Loucy (cell line): ENCODE results near the gene CORO7.

Experiments used
- H2AFZ ChIP-seq: fragments of 200-600 bp; sonication (generic); 2 replicates; pipeline ENCODE4 v1.6.0; 2016; ENCODE audit warnings: antibody characterized with exemption, mild to moderate bottlenecking, low read length, moderate library complexity
- H3F3A ChIP-seq: fragments of 200-600 bp; 2 replicates; pipeline ENCODE4 v1.6.0; 2016; ENCODE audit warnings: antibody characterized with exemption, low read depth, mild to moderate bottlenecking
- H3K27me3 ChIP-seq: fragments of 200-600 bp; sonication (generic); 2 replicates; pipeline ENCODE4 v1.6.1; 2014; ENCODE audit warnings: low read length, mild to moderate bottlenecking; ENCODE audit not compliant: insufficient read depth, poor library complexity, severe bottlenecking
- H3K36me3 ChIP-seq: fragments of 200-600 bp; sonication (generic); 2 replicates; pipeline ENCODE4 v1.6.1; 2016; ENCODE audit warnings: low read length; ENCODE audit not compliant: insufficient read depth
- H3K4me1 ChIP-seq: fragments of 200-600 bp; sonication (generic); 2 replicates; pipeline ENCODE4 v1.5.1; 2014; ENCODE audit warnings: low read length, mild to moderate bottlenecking; ENCODE audit not compliant: insufficient read depth, poor library complexity, severe bottlenecking
- H3K4me2 ChIP-seq: fragments of 200-600 bp; sonication (generic); 2 replicates; pipeline ENCODE4 v1.6.0; 2014; ENCODE audit warnings: antibody characterized with exemption, low read length, low read depth, mild to moderate bottlenecking; ENCODE audit not compliant: poor library complexity, severe bottlenecking
- H3K4me3 ChIP-seq: fragments of 200-600 bp; sonication (generic); 2 replicates; pipeline ENCODE4 v1.5.1; 2014; ENCODE audit warnings: low read length, mild to moderate bottlenecking, mixed read lengths; ENCODE audit not compliant: poor library complexity, severe bottlenecking
- H3K79me2 ChIP-seq: fragments of 200-600 bp; sonication (generic); 2 replicates; pipeline ENCODE4 v1.6.1; 2014; ENCODE audit warnings: low read length; ENCODE audit not compliant: insufficient read depth
- H3K9ac ChIP-seq: fragments of 200-600 bp; sonication (generic); 2 replicates; pipeline ENCODE4 v1.6.0; 2014; ENCODE audit warnings: mild to moderate bottlenecking, low read depth, low read length, moderate library complexity; ENCODE audit not compliant: poor library complexity, severe bottlenecking
- H3K9me2 ChIP-seq: fragments of 200-600 bp; sonication (generic); replicated peaks from 2 replicates; pipeline ENCODE4 v1.6.1; 2016; ENCODE audit warnings: low read depth, low read length, mixed read lengths
- H3K9me3 ChIP-seq: fragments of 200-600 bp; sonication (generic); 2 replicates; pipeline ENCODE4 v1.6.1; 2014; ENCODE audit warnings: mild to moderate bottlenecking, antibody characterized with exemption, low read length, low read depth; ENCODE audit not compliant: insufficient read depth
- H4K20me1 ChIP-seq: fragments of 200-600 bp; sonication (generic); 2 replicates; pipeline ENCODE4 v1.6.0; 2014; ENCODE audit warnings: antibody characterized with exemption, low read length, mild to moderate bottlenecking; ENCODE audit not compliant: insufficient read depth, poor library complexity, severe bottlenecking
- EZH2phosphoT487 ChIP-seq: fragments of 200-600 bp; IDR thresholded peaks from 2 replicates; pipeline ENCODE4 v1.6.1; 2018; ENCODE audit warnings: antibody characterized with exemption, mild to moderate bottlenecking, moderate library complexity, borderline replicate concordance
- TF ChIP-seq, protein P1 (sequence below): fragments of 200-600 bp; sonication (generic); conservative IDR thresholded peaks from 2 replicates; pipeline ENCODE4 v1.5.1; 2014; ENCODE audit warnings: mild to moderate bottlenecking, antibody characterized with exemption, low read length

CORO7 gene

DNA sequence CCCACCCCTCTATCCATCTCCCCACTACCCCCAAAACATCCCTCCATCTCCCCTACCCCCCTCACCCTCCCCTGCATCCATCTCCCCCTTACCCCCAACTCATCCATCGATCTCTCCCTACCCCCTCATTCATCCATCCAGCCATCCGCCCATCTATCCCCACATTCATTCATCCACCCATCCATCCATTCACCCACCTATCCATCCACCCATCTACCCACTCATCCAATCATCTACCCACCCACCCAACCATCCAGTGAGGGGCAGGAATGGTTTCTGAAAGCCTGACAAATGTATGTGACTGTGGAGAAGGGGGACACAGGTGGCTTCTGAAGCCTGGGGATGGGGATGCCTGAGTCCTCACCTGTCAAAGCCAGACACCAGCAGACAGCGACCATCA, 56.5 kb downstream of the CORO7 start:
- no peaks in the 10 kb centered on the region for H3K4me1 ChIP-seq
- no peak for TF ChIP-seq EZH2phosphoT487
- TF ChIP-seq, protein P1, sequence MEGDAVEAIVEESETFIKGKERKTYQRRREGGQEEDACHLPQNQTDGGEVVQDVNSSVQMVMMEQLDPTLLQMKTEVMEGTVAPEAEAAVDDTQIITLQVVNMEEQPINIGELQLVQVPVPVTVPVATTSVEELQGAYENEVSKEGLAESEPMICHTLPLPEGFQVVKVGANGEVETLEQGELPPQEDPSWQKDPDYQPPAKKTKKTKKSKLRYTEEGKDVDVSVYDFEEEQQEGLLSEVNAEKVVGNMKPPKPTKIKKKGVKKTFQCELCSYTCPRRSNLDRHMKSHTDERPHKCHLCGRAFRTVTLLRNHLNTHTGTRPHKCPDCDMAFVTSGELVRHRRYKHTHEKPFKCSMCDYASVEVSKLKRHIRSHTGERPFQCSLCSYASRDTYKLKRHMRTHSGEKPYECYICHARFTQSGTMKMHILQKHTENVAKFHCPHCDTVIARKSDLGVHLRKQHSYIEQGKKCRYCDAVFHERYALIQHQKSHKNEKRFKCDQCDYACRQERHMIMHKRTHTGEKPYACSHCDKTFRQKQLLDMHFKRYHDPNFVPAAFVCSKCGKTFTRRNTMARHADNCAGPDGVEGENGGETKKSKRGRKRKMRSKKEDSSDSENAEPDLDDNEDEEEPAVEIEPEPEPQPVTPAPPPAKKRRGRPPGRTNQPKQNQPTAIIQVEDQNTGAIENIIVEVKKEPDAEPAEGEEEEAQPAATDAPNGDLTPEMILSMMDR = no peak
- no peaks in the 10 kb centered on the region for H4K20me1 ChIP-seq
- H2AFZ ChIP-seq = no peak overlapping the region
- no peaks in the 10 kb centered on the region for H3K79me2 ChIP-seq
- no peaks in the 10 kb centered on the region for H3K27me3 ChIP-seq
- H3F3A ChIP-seq = no peaks in the 10 kb centered on the region
- no peak overlapping the region for H3K9ac ChIP-seq
- no peaks in the 10 kb centered on the region for H3K9me3 ChIP-seq
- H3K4me2 ChIP-seq = no peak overlapping the region
- no peaks in the 10 kb centered on the region for H3K9me2 ChIP-seq
- H3K36me3 ChIP-seq = peaks cover 6% of the 10 kb centered on the region; the same call in 1 of the 2 replicates
- no peak overlapping the region for H3K4me3 ChIP-seq

DNA sequence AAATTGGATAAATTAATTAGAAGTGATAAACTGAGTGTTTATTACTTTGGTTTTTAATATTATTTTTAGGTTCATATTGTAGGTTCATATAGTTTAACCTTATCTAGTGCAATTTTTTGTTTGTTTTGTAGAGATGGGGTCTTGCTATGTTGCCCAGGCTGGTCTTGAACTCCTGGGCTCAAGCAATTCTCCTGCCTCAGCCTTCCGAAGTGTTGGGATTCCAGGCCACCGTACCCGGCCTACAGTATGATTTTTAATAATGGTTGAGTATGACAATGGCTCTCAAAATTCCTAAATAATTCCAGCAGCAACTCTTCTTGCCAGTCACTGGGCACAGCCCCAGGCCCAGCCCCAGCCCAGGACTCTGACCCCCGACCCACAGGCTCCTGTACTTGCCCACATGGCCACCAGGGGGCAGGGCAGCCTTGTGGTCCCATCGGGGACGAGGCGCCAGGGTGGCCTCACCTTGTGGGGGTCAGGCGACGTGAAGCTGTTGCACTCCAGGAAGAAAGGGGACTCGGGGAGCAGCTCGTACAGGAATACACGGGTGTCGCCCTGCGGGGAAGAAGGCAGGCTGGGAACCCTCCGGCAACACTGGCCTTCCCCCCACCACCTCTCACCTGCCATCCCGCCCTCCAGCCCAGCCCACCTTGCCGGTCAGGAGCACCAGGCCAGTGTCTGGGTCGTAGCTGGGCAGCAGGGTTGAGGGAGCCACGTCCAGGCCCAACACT, 57.4 kb downstream of the CORO7 start:
- H3K79me2 ChIP-seq = no peaks in the 10 kb centered on the region
- no peaks in the 10 kb centered on the region for H3K9me3 ChIP-seq
- H3K9me2 ChIP-seq = no peaks in the 10 kb centered on the region
- H3K9ac ChIP-seq = no peak overlapping the region
- peaks cover 4% of the 10 kb centered on the region; the same call in 1 of the 2 replicates for H3K36me3 ChIP-seq
- no peak overlapping the region for H3K4me3 ChIP-seq
- no peaks in the 10 kb centered on the region for H3K4me1 ChIP-seq
- no peak overlapping the region for H2AFZ ChIP-seq
- H4K20me1 ChIP-seq = no peaks in the 10 kb centered on the region
- no peaks in the 10 kb centered on the region for H3K27me3 ChIP-seq
- no peak overlapping the region for H3K4me2 ChIP-seq
- H3F3A ChIP-seq = no peaks in the 10 kb centered on the region
- TF ChIP-seq, protein P1 = peak; percentile 64
- no peak for TF ChIP-seq EZH2phosphoT487

DNA sequence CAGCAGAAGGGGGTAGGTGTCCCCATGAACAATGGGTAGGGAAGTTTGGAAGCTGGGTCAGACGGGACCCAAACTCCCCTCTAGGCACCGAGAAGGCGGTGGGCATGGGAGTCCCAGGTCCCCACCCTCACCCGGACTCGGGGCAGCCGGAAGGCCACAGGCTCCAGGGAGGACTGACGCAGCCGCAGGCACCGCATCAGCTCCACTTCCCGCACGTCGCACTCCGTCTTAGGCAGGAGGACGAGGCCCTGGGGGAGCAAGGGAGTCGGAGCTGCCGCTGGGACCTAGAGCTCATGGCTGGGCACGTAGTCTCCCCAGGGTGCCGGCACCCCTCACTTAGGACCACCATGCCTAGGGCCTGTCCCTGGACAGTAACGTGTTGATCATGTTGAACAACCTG, 58.2 kb downstream of the CORO7 start:
- H4K20me1 ChIP-seq = no peaks in the 10 kb centered on the region
- no peak overlapping the region for H3K4me2 ChIP-seq
- H2AFZ ChIP-seq = no peak overlapping the region
- TF ChIP-seq EZH2phosphoT487 = no peak
- TF ChIP-seq, protein P1 = no peak
- H3K27me3 ChIP-seq = no peaks in the 10 kb centered on the region
- H3K79me2 ChIP-seq = no peaks in the 10 kb centered on the region
- no peak overlapping the region for H3K9ac ChIP-seq
- no peaks in the 10 kb centered on the region for H3K9me2 ChIP-seq
- H3F3A ChIP-seq = no peaks in the 10 kb centered on the region
- H3K9me3 ChIP-seq = no peaks in the 10 kb centered on the region
- no peaks in the 10 kb centered on the region for H3K4me1 ChIP-seq
- H3K36me3 ChIP-seq = peaks cover 4% of the 10 kb centered on the region; the same call in 1 of the 2 replicates
- no peak overlapping the region for H3K4me3 ChIP-seq
